NCI-H2107 treated with DMSO at 0.1 percent for 48 hours (cell line): Measurements from ENCODE around the gene TUBGCP6.

ENCODE experiments used
- DNase-seq: peaks from one replicate; lab custom pipeline; 2025; ENCODE audit not compliant: unreplicated experiment; lab: John Stamatoyannopoulos, UW

Gene TUBGCP6

DNA sequence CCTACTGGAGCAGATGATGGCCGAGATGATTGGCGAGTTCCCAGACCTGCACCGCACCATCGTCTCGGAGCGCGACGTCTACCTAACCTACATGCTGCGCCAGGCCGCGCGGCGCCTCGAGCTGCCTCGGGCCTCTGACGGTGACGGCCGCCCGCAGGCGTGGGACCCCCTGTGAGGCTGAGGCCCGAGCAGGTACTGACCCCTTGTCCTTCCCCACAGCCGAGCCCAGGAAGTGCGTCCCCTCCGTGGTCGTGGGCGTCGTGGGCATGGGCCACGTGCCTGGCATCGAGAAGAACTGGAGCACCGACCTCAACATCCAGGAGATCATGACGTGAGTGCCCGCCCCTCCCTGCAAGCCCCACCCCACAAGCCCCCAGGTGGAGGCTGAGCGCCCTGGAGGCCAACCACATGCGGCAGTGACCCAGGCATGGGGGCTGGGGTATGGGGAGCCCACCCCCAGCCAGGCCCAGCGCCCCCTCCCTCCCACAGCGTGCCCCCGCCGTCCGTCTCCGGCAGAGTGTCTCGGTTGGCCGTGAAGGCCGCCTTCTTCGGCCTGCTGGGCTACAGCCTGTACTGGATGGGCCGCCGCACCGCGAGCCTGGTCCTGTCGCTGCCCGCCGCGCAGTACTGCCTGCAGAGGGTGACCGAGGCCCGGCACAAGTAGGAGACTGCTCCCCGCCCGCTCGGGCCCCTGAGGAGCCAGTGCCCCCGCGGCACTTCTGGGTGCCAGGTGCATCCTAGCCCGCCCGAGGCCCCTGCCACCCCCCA lies 46.8 kb downstream of the TUBGCP6 start:
- no peak for DNase-seq

DNA sequence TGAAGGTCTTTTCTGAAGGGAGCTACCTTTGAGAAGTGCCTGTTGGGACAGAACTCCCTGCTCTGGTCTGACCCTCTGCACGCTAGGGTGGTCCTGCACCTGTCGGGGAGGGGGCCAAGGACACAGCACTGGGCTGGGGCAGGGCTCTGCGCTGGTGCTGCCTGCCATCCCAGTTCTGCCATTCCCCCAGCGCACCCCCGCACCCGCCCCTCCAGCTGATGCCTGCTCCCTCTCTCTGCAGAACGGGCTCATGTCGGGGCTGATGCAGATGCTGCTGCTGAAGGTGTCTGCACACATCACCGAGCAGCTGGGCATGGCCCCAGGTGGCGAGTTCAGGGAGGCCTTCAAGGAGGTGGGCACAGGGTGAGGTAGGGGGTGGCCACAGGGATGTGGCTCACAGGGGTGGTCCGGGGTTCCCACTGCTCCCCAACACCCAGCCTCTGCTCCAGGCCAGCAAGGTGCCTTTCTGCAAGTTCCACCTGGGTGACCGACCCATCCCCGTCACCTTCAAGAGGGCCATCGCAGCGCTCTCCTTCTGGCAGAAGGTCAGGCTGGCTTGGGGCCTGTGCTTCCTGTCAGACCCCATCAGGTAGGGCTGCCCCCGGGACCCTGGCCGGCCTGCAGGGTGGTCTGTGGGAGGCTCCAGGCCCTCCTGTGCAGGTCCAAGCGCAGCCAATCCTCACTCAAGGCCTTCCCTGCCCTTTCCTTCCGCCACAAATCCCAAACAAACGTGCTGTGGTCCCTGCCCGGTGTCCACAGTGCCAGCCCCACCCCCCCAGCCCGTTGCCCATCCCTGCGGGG lies 47.6 kb downstream of the TUBGCP6 start:
- no peak for DNase-seq

DNA sequence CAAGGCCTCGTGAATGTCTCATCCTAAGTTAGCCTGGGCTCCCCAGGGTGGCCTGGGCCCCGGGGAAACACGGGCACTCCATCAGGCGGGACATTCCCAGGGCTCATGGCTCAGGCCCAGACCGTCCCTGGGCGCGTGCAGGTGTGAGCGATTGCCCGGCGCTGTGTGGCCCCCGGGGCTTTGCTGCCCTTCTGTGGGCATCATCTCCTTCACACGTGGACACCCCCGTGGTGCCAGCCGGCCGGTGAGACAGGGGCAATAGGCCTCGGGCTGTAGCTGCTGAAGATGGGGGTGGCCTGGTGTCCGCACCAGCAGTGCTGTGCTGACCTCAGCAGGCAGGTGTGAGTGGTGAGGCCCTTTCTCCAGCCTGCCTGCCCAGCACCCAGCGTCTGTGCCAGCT lies 48.6 kb downstream of the TUBGCP6 start:
- DNase-seq: no peak

DNA sequence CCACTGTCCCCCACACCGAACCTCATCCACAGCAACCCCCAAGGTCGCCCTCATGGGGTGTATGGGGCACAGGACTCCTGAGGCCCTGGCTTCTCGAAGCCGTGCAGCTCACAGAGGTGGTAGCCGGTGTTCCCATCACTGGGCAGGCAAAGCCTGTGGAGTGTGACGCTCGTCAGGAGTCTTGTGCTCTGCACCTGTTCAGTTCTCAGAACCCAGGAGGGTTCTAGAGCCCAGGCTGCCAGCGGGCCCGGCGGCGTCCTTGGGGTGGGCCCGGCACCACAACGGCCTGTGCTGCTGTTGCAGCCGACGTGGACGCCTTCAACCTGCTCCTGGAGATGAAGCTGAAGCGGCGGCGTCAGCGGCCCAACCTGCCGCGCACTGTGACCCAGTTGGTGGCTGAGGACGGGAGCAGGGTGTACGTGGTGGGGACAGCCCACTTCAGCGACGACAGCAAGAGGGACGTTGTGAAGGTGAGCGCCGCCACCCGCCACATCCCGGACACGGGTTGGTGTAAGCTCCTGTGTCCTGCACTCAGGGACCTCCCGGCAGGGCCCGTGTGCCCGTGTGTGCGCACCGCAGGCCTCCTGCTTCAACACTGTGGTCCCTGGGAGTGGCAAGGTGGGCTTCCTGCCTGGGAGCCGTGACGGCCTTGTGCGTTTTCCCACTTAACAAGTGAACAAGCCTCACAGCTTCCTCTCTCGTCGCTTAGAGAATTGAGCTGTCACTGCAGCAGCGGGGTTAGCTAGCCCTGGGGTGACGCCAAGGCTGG lies 50.6 kb downstream of the TUBGCP6 start:
- DNase-seq: no peak

DNA sequence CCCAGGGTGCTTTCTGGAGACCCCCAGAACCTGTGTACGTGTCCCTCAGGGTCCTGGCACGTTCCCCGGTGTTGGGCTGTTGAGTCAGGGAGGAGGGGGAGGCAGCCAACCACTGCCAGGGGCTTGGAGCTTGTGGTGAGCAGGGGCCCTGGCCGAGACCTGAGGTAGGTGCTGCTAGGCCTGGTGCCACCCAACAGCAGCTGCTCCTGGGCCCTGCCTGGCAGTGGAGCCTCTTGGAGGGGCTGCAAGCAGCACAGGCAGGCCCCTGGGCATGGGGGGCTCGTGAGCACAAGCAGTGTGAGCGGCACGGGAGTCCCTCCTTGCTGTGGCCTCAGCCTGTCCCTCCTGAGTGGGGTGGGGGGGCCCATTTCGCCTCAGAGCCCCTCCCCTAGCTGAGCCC lies 51.2 kb downstream of the TUBGCP6 start:
- no peak for DNase-seq

DNA sequence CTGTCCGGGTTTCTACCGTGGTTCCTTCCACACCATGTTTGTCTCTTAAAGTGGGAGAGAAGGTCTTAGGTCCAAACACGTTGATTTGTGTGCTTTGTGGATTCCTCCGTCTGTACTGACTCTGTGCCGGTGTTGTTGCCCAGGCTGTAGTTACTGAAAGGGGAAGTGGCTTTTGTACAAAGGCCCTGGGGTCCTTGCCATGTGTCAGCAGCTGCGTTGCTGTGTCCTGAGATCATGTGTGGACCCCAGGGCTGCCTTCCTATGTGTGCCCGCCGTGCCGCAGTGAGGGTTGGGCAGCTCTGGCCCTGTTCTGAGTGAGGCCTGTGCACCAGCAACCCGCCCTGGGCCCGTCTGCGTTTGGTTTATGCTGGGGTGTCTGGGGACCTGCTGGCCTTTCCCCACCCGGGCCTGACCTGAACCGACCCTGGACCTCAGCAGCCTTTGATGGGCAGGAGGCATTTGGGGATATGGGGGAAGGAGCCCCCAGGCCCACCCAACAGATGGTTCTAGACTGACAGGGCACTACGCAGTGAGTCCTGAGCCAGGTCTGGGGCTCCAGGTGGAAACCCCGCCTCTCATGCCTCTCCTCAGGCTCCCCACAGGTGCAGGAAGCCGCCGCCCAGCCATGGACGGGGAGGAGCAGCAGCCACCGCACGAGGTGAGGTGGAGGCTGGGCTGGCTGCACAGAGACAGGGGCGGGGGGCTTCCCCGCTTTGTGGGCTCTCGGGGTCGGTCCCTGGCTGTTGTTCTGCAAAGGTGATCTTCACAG lies 52.2 kb downstream of the TUBGCP6 start:
- no peak for DNase-seq

DNA sequence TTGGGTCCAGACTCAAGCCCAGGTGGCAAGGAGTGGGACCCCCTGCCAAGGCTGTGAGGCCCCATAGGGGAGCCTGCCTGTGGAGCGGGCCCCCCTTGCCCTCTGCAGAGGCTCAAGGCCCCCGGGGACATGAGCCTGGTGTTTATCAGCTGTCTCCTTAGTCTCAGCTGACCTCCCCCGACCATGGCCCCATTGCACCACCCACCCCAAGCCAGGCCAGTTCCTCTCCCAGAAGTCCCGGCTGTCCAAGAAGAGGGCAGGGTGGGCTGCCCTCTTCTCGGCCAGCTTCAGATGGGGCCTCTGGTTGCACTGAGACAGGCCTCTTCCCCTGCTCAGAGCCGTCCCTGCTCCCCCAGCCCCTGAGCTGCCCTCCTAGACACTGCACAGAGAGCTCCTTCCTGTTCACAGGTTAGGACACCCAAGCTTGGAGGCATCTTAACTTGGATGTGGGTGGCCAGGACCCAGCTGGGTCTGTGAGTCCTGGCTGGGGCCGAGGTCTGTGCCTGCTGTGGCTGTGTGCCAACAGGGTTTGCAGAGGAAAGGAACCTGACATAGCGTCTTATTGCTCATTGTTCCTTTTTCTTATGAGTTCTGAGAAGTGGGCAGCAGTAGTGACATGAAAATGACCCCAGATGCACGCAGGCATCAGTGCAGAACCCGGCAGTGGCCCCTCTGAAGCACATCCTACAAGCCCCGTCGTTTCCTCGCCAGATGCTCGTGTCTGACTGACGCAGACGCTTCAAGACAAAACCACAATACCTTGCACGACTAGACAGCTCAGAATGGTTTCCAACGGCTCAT lies 53.7 kb downstream of the TUBGCP6 start:
- DNase-seq: no peak

DNA sequence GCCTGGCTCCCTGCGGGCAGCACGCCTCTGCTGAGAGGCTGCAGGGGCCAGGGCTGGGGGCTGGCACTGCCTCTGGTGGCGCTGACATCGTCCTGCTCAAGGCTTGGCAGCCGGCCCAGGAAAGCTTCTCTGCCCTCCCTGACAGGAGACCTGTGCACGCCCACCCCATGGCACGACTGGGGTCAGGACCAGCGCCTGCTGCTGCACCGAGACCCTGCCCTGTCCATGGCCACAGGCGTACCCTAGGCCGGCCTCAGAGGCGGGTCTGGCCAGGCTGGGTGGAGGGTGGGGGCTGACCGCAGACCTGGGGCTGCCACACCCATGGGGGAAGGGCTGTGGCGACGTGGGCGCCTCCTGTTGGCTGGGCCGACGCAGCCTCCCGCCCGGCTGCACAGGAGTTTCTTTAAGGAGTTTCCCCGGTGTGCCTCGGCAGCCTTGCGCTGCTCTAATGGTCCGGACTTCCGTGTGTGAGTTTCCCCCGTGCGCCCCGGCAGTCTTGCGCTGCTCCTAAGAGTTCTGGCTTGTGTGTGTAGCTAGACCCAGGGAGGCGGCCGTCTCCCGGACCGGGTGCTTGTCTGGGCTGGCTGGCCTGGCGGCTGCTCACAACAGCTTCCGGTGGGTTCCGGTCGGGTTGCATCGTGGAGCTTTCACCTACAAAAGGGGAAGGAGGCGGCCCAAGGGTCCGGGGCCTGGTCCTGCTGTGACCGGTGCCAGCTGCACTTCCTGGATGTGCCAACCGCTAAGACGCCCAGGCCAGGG lies 54.5 kb downstream of the TUBGCP6 start:
- no peak for DNase-seq

DNA sequence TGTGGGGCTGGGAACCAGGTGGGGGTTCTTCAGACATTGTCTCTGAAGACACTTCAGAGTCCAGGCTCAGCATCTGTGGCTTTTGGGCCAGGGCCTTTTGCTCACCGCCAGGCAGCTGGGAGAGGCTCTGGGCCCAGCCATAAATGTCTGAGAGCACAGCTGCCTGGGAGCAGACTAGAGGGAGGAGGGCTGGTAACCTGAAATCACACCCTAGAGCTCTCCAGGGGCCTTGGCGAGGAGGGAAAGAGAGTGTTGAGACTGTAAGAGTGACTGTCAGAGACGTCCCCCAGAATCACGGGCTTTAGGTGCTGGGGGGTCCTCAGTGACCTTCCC lies 55.0 kb downstream of the TUBGCP6 start:
- DNase-seq: no peak

DNA sequence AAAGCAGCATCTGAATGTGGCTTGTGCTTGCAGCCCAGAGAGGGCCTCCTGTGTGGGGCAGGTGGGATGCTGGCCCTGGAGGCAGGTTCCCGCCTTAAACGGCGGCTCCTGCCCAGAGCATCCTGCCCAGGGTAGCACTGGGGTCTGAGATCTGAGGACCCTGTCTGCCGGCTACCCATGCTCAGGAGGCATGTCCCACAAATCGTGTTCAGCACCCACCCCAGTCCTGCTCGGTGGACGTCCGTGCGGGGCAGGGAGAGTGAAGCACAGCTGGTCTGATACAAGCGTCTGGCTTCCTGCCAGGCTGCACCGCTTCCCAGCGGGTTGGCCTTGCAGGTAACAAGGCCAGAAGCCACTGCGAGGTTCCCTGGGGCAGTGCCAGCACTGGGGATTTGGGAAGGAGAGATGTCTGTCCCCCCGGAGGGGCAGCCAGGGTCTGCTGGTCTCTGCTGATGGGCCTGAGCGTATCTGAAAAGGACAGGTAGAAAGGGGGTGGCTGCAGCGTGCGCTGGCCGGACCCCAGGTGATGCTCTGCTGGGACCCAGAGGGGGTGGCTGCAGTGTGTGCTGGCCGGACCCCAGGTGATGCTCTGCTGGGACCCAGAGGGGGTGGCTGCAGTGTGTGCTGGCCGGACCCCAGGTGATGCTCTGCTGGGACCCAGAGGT lies 55.5 kb downstream of the TUBGCP6 start:
- no peak for DNase-seq

DNA sequence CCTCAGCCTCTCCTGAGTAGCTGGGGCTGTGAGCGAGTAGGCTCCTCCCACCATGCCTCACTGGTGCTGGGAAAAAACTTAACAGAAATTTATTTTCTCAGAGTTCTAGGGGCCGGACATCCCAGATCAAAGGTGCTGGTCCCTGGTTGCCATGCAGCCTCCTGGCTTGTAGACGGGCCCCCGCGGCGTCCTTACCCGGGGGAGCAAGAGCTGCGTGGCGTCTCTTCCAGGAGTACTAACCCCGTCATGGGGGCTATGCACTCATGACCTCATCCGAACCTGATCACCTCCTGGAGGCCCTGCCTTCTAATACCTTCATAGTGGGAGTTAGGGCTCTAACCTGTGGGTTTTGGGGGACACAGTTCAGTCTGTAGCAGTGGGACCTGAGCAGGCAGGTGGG lies 56.5 kb downstream of the TUBGCP6 start:
- DNase-seq: no peak

DNA sequence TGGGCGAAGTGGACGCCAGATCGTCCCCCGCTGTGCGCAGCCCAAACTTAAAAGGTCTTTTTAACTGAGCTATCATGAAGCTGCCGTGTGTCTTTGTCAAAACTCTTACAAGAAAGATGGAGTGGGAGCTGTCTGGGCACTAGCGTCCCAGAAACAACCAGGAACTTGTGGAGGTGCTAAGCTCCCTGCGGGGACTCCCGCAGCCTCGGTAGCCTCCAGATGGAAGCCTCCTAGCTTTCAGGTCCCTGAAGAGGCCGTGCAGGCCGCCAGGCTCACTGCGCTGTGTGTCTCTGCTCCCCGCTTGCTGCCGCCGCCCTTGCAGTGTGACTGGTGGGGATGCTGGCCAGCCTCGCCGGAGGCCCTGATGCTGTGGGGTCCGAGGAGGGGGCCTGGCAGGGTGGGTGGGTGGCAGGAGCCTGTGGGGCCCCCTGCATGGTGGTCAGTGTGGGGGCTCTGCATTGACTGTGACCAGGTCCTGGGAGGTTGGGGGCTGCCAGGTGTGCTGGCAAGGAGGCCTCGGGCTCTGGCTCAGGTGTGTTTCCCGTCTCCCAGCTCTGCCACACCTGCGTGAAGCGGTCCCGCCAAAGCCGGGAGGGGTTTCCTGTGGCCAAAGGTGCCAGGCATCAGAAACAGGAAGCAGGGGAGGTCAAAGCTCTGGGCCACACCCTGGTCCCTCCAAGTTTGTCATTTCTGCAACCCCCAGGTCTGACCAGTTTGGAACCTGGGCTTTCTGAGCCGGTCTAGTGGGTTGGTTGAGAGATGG lies 57.9 kb downstream of the TUBGCP6 start:
- DNase-seq: no peak

DNA sequence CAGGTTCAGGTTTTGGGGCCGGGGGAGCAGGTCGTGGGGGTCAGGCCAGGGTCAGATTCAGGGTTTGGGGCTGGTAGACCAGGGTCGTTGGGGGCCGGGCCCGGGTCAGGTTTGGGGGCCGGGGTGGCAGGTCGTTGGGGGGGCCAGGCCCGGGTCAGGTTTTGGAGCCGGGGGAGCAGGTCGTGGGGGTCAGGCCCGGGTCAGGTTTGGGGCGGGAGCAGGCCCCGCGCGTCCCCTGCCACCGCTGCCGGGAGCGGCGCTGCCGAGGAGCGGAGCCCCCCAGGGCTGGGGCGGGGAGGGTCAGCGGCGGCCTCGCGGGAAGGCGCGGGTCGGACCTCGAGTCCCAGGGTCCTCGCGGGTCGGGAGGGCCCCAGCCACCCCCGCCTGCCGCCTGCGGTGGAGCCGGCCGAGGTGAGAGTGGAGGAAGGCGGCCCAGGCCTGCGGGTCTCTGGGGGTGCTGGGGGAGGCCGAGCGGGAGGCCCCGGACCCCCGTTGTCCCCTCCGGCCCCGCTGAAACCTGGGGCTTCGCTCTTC lies 58.6 kb downstream of the TUBGCP6 start:
- DNase-seq: no peak

DNA sequence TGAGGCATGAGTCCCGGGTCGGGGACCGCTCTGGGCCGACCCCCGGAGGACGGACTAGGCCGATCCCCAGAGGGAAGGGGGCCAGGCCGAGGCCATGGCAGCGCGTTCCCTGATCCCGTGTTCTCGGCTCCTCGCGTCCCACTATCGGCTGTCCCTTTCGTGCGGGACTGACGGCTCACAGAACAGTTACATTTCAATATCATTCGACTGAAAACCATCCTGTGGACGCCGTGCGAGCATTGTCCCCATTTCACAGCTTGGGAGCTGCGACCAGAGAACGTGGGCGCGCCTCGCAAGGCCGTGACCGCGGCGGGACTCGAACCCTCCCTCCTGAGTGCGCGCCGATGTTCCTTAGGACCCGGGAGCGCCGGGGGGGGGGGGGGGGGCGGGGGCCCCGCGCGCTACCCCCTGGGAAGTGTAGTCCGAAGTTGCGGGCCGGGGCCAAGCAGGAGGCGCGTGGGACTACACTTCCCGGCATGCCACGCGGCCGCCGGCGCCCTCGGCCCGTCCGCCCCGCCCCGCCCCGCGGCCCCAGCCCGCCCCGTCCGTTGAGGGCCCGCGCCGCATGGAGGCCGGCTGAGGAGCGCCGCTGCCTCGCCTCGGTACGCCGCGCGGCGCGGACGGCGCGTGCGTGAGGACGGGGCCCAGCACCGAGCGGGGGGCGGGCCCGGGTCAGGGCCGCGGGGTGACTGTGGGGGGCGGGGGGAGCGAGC lies 59.3 kb downstream of the TUBGCP6 start, which contains the start of gene TRABD:
Gene TRABD (plus strand): TSS at position 539 of the 713 bp plus-strand sequence. CDS start 7,148 bp downstream, outside the sequence.
- DNase-seq: no peak

DNA sequence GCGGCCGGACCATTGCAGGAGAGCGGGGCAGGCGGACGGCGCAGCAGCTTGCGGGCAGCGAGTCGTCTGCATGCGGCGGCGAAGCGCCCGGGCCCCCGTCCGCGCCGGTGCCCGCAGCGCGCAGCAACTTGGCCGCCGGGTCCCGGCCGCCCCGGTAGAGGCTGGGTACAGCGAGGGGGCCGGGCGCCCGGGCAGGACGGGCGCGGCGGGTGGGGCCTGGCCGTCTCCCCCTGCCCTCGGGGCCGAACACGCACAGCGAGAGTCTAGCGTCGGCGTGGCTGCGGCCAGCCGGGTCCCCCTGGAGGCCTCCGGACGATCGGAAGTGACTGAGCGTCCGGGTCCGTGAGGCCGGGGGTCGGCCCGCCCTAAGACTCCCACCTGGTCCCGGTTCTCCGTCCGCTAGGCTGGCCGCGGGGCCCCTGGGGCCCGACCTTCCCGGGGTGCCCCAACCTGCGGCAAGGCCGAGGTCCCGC lies 59.9 kb downstream of the TUBGCP6 start:
- no peak for DNase-seq

DNA sequence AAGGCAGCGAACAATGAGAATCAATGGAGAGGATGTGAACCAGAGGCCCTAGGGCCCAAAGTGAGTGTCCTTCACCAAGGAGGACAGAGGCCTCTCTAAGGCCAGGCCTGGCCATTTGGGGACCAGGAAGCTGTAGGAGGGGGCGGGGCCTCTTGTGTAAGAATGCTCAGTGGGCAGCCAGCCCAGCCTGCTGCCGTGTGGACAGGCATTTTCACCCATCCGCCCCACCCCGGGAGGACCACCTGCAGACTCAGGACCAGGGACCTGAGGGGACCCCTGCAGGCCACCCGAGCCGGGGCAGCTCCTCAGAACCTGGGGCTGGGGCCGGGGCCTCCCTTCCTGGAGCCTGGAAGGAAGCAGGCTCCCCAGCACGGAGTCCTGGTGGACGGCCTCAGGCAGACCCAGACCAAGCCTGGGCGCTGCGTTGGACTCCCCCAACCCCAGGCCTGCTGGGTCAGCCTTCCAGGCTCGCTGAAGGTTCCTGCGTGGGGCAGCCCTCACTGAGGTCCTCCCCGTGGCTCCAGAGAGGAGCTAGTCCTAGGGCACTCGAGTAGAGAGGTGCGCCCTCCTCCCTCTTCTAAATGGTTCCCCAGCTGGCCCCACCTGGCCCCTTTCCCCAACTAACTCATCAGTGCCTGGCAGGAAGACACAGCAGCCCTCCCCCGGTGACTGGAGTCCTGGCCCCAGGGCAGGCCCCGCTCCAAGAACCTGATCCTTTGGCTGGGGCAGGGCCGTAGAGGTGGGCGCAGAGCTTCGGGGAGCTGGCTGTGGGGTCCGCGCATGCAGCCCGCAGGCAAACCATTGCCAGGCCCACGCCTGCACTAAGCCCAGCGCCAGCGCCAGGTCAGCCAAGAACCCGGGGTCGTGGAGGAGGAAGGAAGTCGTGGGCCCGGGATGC lies 60.6 kb downstream of the TUBGCP6 start:
- DNase-seq: no peak
